MCF 10A (cell line): ENCODE results near the gene FRY. TPM values are rescaled to one million over a fixed set of nuclear protein-coding genes. Genes with fewer than 3 reads are reported as not detected.

ENCODE experiments used
- BruUV-seq: library from RNA; stranded (reverse); fragments of 400-500 nt; replicated peaks from 2 replicates; lab custom pipeline; 2021; lab: Mats Ljungman, UMichigan
- CTCF ChIA-PET: fragments of 300-600 bp; sonication (Branson Sonifier 250); formaldehyde crosslinking; extraction: SDS; loops from one replicate; lab custom pipeline; 2021; ENCODE audit warnings: antibody characterized with exemption, inconsistent platforms; lab: Yijun Ruan, JAX
- POLR2A ChIA-PET: fragments of 300-600, 350-650 bp; sonication (Branson Sonifier 250); formaldehyde crosslinking; extraction: SDS; loops from one replicate; lab custom pipeline; 2020; ENCODE audit warnings: antibody characterized with exemption, inconsistent platforms; lab: Yijun Ruan, JAX
- DNase-seq: peaks from one replicate; pipeline ENCODE4 v3.0.0-alpha.2; 2018; ENCODE audit not compliant: unreplicated experiment
- H3K27ac Mint-ChIP-seq: one replicate; pipeline ENCODE4 v1.8.0; 2022; ENCODE audit warnings: mild to moderate bottlenecking, low read depth, mixed read lengths; ENCODE audit not compliant: unreplicated experiment
- H3K27me3 Mint-ChIP-seq: one replicate; pipeline ENCODE4 v1.8.0; 2022; ENCODE audit warnings: mixed read lengths; ENCODE audit not compliant: insufficient read depth, unreplicated experiment
- H3K36me3 Mint-ChIP-seq: one replicate; pipeline ENCODE4 v1.8.0; 2022; ENCODE audit warnings: mild to moderate bottlenecking, moderate library complexity, mixed read lengths; ENCODE audit not compliant: insufficient read depth, unreplicated experiment
- H3K4me1 Mint-ChIP-seq: one replicate; pipeline ENCODE4 v1.8.0; 2022; ENCODE audit warnings: mixed read lengths; ENCODE audit not compliant: insufficient read depth, unreplicated experiment
- H3K4me3 Mint-ChIP-seq: one replicate; pipeline ENCODE4 v1.8.0; 2022; ENCODE audit warnings: mild to moderate bottlenecking, moderate library complexity, mixed read lengths; ENCODE audit not compliant: unreplicated experiment
- H3K9me3 Mint-ChIP-seq: one replicate; pipeline ENCODE4 v1.8.0; 2022; ENCODE audit warnings: mixed read lengths; ENCODE audit not compliant: unreplicated experiment
- intact Hi-C: fragments of 100-400 bp; cut with micrococcal nuclease; formaldehyde crosslinking; loops from 2 replicates; pipeline ENCODE4 v1.14.1; 2022
- total RNA-seq: library from RNA; stranded (reverse); gene quantifications from 2 replicates; pipeline ENCODE4 v1.2.3, GENCODE V29; 2022
- TF ChIP-seq, protein P1 (sequence below): fragments of 200-600 bp; IDR thresholded peaks from one replicate; pipeline ENCODE4 v1.8.0; 2022; ENCODE audit warnings: antibody characterized with exemption, mild to moderate bottlenecking; ENCODE audit not compliant: unreplicated experiment

The FRY gene
- total RNA-seq, 1 experiment from 2014 or later = 8.9 TPM

DNA sequence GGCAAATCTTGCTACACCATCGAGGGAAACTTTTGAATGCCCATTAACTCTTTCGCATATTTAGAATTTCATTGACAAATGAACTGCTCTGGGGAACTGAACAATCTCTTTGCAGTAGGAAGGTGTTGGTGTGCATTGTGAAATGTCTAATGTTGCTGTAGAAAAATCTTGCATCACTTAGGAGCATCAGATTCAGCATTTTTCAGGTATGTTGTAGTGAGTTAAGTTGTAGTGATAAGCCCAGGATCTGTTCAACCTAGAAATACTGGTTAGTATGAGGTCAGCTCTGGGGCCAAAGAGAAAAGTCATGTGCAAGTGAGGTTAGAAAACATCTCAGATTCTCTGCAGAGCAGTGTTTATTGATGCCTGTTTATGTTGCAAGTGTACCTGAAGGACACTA is 4.1 kb downstream of the FRY start:
- ChIA-PET POLR2A (interaction anchor here (0.7 kb wide), 1 partner anchor 9 kb away, joined by 3 read pairs; no protein-coding TSS in a partner anchor), CTCF (interaction anchor here (1.5 kb wide), 1 partner anchor 126 kb away, joined by 3 read pairs; no protein-coding TSS in a partner anchor)
- no TSS peak for BruUV-seq
- intact Hi-C loops = no loop called here
- Mint-ChIP-seq H3K4me3 (no peak overlapping the region), H3K4me1 (peaks cover 13% of the 10 kb centered on the region), H3K27me3 (no peaks in the 10 kb centered on the region), H3K36me3 (no peaks in the 10 kb centered on the region), H3K9me3 (no peaks in the 10 kb centered on the region), H3K27ac (no peak overlapping the region)
- DNase-seq = no peak
- TF ChIP-seq, protein P1, sequence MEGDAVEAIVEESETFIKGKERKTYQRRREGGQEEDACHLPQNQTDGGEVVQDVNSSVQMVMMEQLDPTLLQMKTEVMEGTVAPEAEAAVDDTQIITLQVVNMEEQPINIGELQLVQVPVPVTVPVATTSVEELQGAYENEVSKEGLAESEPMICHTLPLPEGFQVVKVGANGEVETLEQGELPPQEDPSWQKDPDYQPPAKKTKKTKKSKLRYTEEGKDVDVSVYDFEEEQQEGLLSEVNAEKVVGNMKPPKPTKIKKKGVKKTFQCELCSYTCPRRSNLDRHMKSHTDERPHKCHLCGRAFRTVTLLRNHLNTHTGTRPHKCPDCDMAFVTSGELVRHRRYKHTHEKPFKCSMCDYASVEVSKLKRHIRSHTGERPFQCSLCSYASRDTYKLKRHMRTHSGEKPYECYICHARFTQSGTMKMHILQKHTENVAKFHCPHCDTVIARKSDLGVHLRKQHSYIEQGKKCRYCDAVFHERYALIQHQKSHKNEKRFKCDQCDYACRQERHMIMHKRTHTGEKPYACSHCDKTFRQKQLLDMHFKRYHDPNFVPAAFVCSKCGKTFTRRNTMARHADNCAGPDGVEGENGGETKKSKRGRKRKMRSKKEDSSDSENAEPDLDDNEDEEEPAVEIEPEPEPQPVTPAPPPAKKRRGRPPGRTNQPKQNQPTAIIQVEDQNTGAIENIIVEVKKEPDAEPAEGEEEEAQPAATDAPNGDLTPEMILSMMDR = no peak

DNA sequence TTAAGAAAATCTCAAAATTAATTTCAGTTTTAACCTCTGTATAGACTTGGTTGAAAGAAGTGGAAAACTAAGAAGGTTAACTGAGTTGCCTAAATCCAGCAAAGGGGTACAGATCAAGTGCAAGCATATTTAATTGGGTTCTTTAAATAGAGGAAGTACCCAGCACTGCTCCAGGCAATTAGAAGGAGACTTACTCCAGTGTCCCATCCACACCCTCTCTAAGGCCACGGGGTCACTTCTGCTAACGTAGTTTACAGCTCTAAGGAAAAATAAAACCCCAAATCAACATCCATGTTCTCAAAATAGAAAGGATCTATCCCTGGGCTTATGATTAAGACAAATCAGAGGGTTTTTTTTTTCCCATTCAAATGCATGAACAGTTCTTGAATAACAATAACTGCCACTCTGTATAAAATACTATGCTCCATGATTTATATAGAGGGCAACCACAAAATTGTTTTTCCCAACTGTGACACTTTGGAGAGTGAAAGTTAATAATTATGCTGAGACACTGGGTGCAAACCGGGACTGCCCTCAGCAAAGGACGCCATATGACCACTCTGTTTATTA is 4.6 kb downstream of the FRY start:
- Mint-ChIP-seq H3K27ac (no peak overlapping the region), H3K27me3 (no peaks in the 10 kb centered on the region), H3K4me3 (no peak overlapping the region), H3K36me3 (no peaks in the 10 kb centered on the region), H3K4me1 (peaks cover 13% of the 10 kb centered on the region), H3K9me3 (no peaks in the 10 kb centered on the region)
- no peak for DNase-seq
- BruUV-seq = no TSS peak
- ChIA-PET POLR2A (no interaction called here), CTCF (interaction anchor here (1.5 kb wide), 1 partner anchor 126 kb away, joined by 3 read pairs; no protein-coding TSS in a partner anchor)
- intact Hi-C loops = no loop called here
- TF ChIP-seq, protein P1 = no peak

DNA sequence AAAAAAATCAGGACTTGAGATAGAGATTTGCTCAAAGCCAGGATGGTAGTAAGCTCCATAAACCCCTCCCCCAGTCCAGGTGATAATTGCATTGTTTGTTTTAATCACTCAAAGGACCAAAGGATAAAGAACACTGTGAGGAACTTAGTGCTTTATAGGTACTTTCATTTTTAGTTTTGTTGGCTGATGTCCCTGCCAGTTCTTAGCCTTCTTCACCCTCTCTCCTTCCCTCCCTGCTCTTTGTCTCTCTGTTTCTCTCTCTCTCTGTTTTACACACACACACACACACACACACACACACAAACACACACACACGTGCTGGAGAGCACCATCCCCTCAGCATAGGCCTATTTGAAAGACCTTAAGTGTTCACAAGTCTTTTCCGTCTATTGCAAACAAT is 5.2 kb downstream of the FRY start:
- Mint-ChIP-seq H3K27ac (no peak overlapping the region), H3K36me3 (no peaks in the 10 kb centered on the region), H3K9me3 (no peaks in the 10 kb centered on the region), H3K4me3 (no peak overlapping the region), H3K27me3 (no peaks in the 10 kb centered on the region), H3K4me1 (peaks cover 10% of the 10 kb centered on the region)
- no peak for DNase-seq
- no TSS peak for BruUV-seq
- TF ChIP-seq, protein P1 = no peak
- intact Hi-C loops = no loop called here
- CTCF ChIA-PET = no interaction called here
- POLR2A ChIA-PET = no interaction called here

DNA sequence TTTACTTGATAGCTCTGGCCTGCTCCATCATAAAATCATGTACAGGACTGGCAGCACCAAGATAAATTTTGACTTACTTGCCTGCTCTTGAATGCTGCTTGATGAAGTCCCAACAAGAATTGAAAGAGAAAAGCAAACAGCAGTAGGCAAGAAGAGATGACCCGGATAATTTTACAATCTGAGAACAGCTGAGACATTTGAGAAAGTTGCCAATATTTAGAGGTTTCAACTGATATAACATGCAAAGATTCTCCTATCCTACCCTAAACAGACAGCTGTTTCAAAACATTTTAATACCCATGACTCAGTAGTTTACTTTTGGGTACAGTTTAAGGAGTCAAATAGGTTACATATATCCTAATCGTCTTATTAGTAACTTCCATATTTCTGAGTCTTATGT is 5.9 kb downstream of the FRY start:
- TF ChIP-seq, protein P1 = no peak
- Mint-ChIP-seq H3K9me3 (no peaks in the 10 kb centered on the region), H3K4me1 (peaks cover 6% of the 10 kb centered on the region), H3K36me3 (no peaks in the 10 kb centered on the region), H3K27me3 (no peaks in the 10 kb centered on the region), H3K27ac (no peak overlapping the region), H3K4me3 (no peak overlapping the region)
- intact Hi-C loops = no loop called here
- ChIA-PET CTCF (interaction anchor here (1.3 kb wide), 1 partner anchor 15 kb away, joined by 3 read pairs; no protein-coding TSS in a partner anchor), POLR2A (no interaction called here)
- BruUV-seq = no TSS peak
- DNase-seq = no peak
